Activated T-cell treated with anti-CD3 and anti-CD28 coated beads, Interleukin-2, amount 50 U/mL, for 1 hour (primary cell): Measurements from ENCODE around the gene AK5.

Source experiments
- DNase-seq: peaks from one replicate; pipeline ENCODE4 v3.0.0-alpha.2; 2020

The AK5 gene

DNA sequence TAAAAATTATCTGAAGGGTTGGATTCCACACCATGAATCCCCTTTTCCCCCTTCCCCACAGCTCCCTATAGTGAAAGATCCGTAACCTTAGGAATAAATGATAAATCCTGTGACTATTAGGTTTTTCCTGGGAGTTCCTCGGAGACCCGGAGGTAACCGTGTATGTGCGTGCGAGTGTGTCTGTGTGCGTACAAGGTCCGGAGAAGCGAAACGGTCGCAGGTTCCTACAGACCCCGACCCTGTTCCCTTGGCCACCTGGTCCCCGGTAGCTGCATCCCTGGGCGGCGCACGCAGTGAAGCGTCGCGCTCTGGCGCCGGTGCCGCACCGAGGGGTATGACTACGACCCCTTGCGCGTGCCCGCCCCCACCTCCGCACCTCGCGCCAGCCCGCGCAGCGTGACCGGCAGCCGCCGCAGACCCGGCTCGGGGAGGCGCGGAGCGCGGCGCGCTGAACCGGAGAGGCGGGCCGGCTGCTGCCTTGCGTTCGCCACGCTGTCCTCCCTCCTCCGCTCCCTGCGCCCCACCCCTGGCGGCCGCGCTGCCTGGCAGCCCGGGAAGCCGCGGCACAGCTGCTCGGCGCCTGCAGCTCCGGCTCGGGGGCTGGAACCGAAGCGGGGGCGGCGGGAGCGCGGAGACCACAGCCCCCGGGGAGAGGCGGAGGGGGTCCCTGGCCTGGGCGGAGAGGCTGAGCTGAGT is at the start of gene AK5:
Gene AK5, plus strand, starts transcription at position 529 of the 696 bp plus-strand sequence. CDS start 295 bp downstream, outside the sequence.
- DNase-seq: peak; percentile 65

DNA sequence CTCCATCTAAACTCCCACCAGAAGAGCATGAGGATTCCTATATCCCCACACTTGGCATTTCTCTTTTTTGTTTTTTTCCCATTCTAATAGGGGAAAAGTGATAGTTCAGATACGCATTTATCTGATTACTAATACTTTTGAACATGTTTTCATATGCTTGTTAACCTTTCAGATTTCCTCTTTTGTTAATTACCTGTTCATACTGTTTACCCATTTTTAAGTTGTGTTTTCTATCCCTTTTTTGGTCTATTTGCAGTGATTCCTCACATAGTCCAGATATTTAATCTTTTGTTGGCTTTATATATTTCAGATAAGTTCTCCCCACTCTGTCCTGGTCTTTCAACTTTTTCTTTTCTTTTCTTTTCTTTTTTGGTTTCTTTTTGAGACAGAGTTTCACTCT is 49.0 kb upstream of the AK5 start:
- DNase-seq: no peak

GRCh38 chr1:77234096-77234495 is 47.7 kb upstream of the AK5 start:
- DNase-seq: no peak

- no peak for DNase-seq
These were observed 46.9 kb upstream of the AK5 start for GRCh38 chr1:77234943-77235342.

DNA sequence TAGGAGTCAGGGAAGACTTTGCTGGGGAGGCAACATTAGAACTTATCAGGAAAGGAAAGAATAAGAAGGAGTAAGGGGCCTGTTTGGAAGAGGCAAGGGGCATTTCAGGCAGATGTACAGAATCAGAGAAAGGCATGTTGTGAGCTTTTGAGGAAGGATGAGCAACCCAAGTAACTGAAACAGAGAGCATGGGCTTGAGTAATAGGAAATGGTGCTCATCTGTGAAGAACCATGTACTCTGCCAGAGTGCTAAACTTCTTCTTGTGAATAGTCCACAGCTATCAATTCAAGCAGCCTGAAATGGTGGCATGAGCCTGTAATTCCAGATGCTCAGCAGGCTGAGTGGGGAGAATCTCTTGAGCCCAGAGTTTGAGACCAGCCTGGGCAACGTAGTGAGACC is 43.4 kb upstream of the AK5 start:
- no peak for DNase-seq

DNA sequence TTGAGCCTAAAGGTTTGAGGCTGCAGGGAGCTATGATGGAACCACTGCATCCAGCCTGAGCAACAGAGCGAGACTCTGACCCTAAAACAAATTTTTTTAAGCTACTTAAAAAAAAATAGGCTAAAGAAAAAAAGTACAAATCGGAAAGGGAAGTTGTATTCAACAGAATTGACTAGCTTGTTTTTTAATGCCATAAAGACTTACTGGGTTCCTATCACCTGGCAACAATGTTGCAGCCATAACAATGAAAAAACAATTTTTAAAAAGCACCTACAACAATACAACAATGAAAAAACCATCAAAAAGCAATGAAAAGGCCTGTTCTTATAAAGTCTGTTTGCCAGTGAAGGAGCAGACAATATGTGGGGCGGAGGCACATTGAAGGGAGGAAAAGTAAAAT is 42.5 kb upstream of the AK5 start:
- no peak for DNase-seq

DNA sequence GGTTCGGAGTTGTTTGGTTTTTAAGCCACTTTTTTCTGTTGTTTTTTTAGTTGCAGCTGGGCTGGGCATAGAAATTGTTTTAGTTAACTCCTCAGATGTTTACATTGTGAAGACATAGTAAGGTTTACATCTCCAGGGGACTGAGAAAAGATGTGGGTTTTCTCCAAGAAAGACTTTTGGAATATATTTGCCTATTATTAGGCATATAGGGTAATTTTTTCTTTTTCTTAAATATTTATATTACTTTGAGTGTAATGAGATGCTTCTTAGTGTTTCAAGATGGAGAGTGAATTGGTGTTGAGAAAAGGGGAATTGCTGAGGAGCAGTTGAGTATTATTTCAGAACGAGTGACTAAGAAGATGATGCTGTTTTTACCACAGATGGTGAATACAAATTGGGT is 36.0 kb upstream of the AK5 start:
- DNase-seq: no peak

DNA sequence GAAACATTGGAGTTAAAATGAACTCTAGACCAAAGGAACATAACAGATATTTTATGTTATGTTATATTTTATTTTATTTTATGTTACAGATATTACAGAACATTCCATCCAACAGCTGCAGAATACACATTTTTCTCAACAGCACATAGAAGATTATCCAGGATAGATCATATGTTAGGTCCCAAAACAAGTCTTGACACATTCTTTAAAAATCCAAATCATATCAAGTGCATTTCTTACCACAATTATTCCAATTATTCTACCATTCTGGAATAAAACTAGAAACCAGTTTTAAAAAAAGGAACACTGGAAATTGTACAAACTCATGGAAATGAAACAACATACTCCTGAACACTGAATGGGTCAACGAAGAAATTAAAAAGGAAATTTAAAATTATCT is 31.7 kb upstream of the AK5 start:
- DNase-seq: no peak

- no peak for DNase-seq
These were observed 28.6 kb upstream of the AK5 start for GRCh38 chr1:77253211-77253610.

- no peak for DNase-seq
These were observed 18.1 kb upstream of the AK5 start for GRCh38 chr1:77263708-77264107.

GRCh38 chr1:77265180-77265579 is 16.6 kb upstream of the AK5 start:
- DNase-seq: no peak

DNA sequence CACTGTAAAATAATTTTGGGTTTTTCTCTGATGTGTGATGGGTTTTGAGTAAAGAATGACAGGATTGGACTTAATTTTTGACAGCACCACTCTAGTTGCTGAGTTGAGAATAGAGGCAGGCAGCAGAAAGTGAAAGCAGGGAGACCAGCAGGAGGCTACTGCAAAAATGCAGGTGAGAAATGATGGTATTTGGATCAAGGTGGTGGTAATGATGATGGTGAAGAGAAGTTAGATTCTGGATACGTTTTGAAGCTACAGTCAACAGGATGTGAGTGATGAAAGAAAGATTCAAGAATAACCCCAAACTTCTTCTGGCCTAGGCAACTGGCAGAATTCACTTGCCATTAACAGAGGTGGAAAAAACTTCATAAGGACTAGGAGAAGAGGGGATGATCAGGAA is 14.8 kb upstream of the AK5 start:
- DNase-seq: no peak

DNA sequence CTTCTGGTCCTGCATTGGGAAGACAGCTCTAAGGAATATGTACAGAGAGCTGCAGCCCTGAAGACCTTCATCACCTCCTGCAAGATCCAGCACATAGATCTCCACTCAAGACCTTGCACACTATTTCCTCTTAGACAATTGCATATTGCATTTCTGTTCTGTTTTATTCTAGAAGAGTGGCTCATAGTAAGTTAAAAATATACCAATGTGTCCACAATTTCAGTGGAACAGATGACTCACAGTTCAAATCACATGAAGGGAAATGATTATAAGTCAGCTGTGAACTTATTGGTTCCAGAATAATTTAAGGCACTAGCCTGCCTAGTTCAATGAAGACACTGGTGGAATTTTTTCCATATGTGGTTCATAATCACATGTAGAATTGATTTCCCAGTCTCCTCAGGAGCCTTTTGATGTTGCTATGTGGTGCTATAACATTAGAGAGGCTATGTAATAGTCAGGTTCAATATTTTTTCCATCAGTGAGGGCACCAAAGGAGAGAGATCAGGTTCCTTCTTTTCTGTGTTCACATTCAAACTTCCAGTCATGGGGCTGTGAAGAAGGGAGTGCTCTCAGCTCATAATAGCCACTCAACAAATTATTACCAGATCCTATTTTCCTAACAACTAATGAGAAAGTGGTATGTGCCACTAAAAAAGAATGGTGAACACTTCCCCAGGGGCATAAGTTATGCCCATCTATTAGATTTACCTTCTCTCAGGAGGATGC is 9.8 kb upstream of the AK5 start:
- DNase-seq: no peak

- no peak for DNase-seq
These were observed 7.9 kb upstream of the AK5 start for GRCh38 chr1:77273891-77274290.

DNA sequence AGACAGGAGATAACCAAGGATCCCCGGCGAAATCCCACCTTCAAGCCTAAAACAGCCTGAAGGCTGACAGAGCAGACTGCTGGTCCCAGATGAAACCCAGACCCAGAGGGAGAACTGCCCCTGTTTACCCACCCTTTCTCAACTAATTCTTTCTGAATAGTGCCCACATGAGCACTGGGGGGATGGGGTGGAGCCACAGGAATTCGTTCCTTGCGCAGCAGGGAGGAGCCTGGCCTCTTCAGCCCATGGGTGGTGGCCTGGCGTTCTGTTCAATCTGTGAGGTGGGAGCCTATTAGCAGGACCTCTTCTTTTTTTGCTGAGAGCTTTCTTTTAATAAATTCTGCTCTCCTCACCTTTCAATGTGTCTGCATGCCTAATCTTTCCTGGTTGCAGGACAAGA is 6.6 kb upstream of the AK5 start:
- DNase-seq: no peak

- DNase-seq: no peak
These were observed 4.9 kb upstream of the AK5 start for GRCh38 chr1:77276941-77277340.

GRCh38 chr1:77279929-77280328 is 1.9 kb upstream of the AK5 start:
- DNase-seq: no peak

- DNase-seq: no peak
These were observed 857 bp upstream of the AK5 start for GRCh38 chr1:77280962-77281361.

DNA sequence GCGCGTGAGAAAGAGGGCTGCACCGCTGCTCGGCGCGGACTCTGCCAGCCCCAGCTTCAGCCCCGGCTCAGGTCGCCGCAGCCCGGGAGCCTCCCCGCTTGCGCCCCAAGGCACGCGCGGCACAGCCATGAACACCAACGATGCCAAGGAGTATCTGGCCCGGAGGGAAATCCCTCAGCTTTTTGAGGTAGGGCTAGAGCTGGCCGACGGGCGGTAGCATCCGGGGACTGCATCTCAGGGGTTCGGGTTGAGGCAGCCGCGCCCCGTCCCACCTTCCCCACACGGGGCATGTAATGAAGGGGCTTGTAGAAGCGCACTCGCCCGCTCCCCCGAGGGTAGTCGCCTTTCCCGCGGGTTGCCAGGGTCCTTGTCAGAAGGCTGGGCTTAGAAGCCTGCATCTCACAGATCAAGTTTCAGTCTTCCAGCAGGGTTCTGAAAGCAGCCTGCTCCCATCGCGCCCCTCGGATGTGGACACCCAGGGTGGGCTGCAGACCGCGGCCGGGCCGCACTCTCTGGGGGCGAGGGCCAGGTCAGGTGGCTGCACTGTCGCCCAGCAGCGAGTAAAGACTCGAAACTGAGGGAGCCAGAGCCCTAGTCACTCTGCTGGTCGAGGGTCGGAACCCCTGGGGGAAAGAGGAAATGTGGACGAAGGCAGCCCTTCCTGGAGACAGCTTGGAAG is 507 bp downstream of the AK5 start:
- no peak for DNase-seq

DNA sequence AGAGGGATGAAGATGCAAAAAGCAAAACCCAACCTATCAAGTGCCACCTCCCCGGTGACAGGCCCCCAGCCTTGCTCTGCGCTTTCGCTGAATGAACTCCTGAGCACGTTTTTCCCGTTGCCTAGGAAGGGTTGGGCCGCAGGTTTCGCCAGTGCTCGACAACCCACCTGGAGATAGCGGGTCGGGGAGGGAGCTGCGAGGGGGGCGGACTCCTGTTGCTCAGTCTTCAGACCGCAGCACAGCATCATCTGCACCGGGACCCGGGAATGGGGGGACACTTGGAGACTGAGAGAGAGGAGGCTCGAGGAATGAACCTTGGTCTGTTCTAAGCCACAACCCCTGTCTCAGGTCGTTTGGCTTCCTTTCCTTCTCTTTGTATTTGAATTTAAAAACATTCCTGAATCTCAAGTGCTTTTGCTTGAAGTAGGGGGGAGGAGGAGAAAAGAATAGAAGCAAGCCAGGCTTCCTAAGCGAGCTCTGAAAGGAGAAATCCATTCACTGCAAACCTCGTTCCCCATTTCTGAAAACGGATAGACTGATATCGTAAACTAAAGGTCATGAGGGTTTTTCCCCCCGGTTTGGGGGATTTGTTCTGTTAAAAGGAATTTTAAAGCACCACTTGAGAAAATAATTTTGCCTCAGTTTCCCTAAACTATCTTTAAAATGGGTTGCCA is 1.2 kb downstream of the AK5 start:
- DNase-seq: peak; percentile 38

DNA sequence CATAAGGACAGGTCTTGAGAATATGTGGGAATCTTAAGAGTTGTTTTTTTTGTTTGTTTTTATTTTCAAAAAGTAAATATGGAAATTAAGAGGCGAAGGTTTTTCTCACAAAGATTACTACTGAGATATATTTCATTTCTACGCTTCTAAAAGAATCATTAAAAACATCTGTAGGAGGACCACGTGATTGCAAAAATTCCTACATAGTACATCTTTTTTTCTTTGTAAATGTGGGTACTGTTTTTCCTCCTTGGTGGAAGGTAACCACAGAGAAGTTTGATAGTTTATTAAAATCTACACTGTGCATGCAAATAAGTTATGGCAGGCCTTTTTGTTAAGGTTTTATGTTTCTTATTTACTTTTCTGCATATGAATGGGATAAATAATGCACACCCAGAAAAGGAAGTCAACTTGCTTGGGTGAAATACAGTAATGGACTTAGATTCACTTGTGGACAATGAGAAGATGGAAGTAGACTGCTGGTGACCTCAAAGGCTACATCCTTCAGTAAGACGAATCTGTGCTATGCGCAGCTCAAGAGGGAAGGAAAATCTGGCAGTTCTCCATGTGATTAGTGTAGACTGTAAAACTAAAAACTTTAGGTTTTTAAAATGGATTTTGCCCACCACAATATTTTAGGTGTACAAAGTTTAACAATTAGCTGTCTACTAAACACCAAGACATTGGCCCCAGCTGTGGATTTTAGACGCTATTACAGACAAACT is 2.0 kb downstream of the AK5 start:
- DNase-seq: no peak

DNA sequence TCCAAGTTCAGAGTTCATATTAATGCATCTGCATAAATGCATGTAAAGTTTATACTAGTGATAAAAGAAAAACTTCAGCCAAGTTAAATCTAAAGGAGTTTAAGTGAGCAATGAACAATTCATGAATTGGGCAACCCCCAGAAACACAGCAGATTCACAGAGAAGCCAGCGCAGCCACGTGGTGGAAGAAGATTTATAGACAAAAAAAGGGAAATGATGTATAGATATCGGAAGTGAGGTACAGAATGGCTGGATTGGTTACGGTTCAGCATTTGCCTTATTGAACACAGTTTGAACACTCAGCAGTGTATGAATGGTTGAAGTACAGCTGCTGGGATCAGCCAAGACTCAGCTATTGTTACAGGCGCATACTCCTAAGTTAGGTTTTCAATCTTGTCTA is 5.7 kb downstream of the AK5 start:
- DNase-seq: no peak

DNA sequence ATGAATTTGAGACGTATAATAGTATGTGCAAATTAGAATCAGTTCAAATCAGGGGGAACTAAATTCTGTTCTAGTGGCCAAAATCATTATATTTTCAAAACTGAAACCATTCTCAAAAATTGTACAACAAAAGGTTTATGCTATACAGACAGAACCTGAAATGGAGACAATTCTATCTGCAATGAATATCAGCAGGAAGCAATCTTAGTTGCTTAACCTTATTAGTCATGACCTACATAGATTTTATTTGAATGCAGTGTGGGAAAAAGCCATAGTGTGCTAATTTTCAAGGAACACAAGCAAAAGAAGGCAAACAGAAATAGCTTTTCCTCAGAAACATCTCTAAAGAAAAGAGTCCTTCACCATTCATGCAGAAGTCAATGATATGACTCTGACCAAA is 6.5 kb downstream of the AK5 start:
- no peak for DNase-seq
